Stimulated activated CD8-positive, alpha-beta memory T cell treated with anti-CD3 and anti-CD28 coated beads, Interleukin-15, amount 100 ng/mL, for 1 hour (primary cell): ENCODE measurements around the gene COPS9.
A peak's percentile ranks its signal among the peaks of the same experiment; 100 is the strongest.

Source experiments
- DNase-seq: peaks from one replicate; pipeline ENCODE4 v3.0.0-alpha.2; 2020; ENCODE audit warnings: low read depth

The COPS9 gene

DNA sequence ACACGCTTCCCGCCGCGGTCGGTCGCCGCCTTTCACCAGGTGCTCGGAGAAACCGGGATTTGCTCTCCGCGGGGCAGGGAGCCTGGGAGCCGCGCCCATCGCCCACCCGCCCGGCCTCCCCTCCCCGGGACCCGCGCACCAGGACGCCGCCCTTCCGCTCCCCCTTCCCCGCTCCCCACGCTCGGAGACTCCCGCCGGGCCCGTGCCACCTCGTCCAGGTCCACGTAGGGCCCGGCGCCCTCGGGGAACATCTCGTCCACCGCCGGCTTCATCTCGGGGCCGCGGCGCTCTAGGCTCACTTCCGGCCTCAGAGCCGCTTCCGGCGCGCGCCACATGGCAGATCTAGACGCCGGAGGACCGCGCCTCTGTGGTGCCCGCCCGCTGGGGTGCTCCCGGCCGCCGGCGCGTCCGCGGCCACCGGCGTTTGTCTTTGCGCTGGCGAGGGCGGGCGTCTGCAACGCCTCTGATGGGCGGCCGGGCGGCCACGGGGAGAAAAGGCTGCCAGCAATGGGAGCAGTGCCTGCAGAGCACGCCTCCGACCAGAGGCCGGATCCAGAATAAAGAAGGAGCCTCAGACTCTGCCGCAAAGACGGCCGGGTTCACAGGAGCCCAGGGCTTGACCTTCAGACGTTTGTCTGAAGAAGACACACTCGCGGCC, at the start of gene COPS9:
Gene COPS9, minus strand, starts transcription at position 293 of the 658 bp plus-strand sequence. Its CDS starts 21 bp downstream, at position 272.
- peak; percentile 72 for DNase-seq

DNA sequence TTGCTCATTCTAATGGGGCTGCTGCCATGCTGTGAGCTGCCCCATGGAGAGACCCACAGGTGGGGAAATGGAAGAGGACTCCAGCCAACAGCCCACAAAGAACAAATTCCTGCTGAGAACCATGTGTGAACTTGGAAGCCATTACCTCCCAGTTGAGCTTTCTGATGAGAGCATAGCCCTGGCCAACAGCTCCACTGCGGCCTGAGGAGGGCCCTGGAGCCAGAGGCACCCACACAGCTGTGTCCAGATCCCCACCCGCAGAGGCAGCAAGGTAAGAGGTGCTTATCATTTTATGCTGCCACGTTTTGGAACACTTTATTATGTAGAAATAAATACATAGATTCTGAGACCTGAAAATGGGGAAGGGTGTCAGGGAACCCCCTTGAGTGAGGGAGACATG, 48.6 kb upstream of the COPS9 start:
- no peak for DNase-seq

- DNase-seq, result no peak
These were observed 47.9 kb upstream of the COPS9 start for GRCh38 chr2:240183875-240184590.

GRCh38 chr2:240183006-240183874, 47.1 kb upstream of the COPS9 start:
- DNase-seq, result no peak

DNA sequence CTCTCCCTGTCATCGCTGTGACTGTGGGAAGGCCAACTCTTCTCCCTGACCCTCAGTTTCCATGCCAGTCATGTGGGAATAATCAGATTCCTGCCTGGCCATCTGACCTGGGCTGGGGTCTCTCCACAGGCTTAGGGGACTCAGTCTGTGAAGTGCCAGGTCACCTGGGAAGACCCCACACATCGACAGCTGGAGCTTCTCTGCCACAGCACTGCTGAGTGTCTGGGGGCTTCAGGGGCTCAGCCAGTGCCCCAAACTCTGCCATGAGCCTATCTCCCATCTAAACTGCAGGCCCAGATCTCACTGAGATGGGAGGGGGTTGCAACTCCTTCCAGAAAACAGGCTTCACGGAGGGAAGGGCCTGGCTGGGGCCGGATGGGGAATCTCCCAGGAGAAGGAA, 46.4 kb upstream of the COPS9 start:
- DNase-seq, result no peak

DNA sequence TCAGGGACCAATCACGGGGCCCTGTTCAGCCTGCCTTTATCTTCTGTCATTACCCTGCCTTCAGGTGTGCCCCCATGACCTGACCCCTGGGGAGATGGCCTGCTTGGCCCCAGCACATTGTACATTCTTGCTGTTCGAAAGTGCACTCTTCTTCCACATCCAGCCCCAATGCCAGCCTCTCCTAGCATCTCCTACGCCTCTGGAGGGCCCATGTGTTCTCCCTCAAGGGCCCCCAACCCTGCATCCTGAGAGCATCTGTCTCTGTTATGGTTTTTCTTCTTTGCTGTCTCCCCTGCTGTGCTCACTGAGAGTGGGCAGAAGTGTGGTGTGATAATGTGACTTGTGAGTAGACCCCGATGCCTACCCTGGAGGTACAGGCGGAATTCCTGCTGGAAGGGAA, 45.9 kb upstream of the COPS9 start:
- DNase-seq, result no peak

- DNase-seq, result no peak
These were observed 44.0 kb upstream of the COPS9 start for GRCh38 chr2:240179941-240180666.

DNA sequence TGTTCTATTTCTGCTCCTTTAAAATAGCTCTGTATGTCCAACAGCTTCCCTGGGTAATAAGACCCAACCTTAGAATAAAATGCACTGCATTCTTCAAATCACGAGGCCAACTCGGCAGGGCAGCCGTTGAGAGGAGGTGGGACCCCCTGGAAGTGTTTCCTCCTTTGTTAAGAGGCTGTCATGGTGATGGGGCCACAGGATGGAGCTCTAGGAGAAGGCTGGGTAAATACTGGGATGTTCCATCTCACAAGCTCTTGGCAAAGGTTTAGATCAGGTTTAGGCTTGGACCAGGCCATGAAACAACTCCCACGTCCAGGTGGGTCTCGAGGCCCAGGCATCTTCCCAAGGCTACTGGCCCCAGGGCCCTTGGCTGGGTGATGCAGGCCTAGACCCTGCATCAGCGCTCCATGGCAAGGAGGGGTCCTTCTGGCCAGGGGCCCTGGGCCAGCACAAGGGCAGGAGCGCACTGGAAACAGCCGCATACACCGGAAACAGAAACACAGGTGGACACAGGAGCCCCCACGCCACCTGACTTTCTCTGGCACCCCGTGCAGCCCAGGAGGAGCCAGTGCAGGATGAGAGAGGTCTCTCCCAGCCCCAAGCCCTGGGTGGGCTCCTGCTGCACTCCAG, 43.2 kb upstream of the COPS9 start:
- no peak for DNase-seq

GRCh38 chr2:240178564-240178963, 42.5 kb upstream of the COPS9 start:
- no peak for DNase-seq

- no peak for DNase-seq
These were observed 38.4 kb upstream of the COPS9 start for GRCh38 chr2:240174496-240174895.

DNA sequence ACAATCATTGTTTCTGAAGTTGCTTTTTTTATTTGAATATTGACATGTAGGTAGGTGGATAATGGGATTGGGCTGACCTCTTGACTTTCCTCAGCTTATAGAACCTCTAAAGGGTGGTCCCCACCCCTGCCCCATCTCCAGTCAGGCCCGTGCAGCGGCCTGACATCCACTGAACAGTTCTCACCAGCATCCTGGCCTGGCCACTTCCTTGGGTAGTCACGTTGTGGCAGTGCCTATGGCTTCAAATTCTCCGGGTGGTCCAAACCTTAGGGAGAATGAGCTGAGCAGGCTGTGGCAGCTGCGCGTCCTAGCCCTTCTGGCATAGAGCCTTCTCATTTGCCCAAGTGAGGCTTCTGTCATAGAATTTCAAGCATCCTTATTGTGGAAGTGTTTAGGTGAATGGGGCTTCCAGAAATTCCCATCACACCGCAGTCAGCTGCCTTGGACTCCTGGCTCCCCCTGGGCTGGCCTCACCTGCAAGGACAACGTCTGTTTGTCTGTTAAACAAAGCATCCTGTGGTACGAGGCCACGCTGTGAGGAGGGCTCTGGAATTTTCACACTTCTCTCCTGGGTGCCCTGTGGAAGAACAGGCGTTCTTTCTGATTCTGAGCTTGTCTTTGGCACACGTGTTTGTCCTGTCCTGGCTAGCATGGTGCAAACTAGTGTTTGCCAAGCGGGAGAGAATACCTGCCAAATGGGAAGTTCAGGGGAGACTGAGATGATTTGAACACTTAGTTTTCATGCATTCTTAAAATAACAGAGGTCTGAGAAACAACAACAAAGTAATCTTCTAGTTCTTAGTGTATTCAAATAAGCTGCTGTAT, 36.2 kb upstream of the COPS9 start:
- DNase-seq, result no peak

- no peak for DNase-seq
These were observed 34.8 kb upstream of the COPS9 start for GRCh38 chr2:240170883-240171282.

DNA sequence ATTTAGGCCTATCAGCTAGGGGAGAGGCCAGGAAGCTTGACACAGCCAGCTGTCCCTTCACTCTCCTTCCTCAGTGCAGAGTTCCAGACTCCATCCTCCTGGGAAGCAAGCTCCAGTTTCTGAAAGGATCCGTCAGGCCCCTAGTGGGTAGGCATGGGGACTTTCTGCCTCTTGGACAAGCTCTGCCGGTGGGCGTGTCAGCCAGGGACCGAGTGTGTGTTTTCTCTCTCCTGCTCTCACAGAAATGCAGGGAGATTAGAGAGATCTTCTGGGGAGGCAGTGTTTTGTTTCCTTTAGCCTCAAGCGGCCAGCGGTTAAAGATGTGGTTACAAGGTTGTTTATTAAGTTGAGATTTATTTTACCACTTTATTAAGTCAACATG, 34.2 kb upstream of the COPS9 start:
- DNase-seq, result no peak

DNA sequence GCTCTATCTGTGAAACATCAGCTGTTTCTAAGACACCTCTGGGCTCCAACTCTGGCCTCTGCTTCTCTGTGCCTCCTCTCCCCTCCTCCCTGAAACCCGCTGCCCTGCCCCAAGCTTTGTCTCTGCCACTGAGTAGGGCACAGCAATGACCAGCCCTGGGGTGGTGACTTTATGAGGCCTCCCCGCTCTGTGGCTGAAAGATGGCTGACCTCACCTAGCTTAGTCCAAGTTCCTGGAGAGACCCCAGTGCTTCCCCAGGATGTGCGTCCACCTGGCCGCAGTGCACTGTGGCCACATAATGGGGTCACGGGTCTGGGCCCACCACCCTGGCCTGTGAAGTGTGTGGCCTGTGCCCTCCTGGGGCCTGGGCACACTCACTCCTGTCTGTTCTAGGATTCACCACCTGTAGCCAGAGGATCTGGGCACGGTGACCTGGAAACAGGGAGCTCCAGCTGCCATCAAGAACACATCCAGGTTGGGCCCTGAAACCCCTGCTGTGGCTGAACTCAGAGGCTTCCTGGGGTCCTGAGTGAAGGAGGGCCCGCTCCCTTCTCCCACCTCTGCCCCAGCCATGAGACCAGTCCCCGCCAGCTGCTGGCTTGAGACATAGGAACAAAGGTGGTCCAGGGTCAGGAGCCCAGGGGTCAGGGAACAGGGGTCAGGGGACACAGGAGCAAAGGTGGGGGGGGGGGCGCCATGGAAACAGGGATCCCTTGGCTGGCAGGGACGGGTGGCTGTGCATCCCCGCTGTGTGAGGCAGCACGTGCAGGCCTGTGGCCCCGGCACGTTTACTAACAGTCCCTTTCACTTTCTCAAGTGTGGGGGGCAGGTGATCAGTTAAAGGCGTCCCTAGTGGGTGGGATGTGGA, 33.6 kb upstream of the COPS9 start:
- no peak for DNase-seq

DNA sequence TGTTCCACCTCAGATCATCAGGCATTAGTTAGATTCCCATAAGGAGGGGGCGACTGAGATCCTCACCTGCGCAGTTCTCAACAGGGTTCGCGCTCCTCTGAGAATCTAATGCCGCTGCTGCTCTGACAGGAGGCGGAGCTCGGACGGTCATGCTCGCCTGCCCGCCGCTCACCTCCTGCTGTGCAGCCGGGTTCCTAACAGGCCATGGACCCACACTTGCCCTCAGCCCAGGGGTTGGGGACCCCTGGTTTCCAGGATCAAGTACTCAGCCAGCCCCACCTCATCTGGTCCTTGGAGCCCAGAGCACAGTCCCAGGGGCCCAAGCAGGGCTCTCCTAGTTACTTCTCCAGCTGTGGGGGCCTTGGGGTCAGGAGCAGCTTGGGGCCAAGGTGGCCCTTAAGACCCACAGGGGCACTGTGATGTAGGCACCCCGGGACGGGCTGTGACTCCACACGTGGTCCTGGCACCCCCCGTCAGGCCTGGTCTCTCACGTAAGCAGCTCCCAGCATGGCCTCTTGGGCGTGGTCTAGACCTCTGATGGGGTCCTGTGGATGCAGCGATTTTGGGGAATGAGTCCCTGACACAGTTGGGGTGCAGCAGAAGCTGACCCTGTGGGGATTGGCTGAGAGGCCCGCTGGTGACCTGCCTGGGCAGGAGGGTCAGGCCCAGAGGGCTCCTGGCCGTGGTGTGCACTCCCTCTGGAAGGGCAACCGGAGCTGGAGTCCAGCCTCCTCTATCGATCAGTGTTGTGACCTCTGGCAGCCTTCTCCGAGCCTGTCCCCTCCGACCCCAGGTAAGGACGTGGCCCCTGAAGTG, 32.6 kb upstream of the COPS9 start:
- no peak for DNase-seq

GRCh38 chr2:240168041-240168440, 31.9 kb upstream of the COPS9 start:
- no peak for DNase-seq

DNA sequence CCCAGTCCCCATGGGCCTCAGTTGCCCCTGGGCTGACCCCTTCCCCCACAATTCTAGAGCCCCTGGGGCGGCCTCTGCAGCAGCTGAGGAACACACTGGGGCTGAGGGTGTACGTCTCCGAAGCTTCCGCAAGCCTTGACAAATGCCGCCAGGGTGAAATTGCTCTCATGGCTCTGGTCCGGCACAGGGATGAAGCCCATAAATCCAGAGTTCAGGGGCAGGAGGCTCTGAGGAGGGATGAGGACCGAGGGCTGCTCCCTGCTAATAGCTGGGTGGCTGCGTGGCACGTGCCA, 31.4 kb upstream of the COPS9 start:
- no peak for DNase-seq

GRCh38 chr2:240166761-240167587, 30.9 kb upstream of the COPS9 start:
- no peak for DNase-seq
